Measurements from ENCODE around the gene MAP6. TPM values are rescaled to one million over a fixed set of nuclear protein-coding genes. Genes with fewer than 3 reads are reported as not detected.
A peak's percentile ranks its signal among the peaks of the same experiment; 100 is the strongest.

MAP6 gene
- total and polyA plus RNA-seq, 10 of the 15 experiments (the other 5 are each of a cell fraction or from before 2014, with no cell fraction given), result 0.06 to 0.19 (median 0.11) TPM; not detected in 5

DNA sequence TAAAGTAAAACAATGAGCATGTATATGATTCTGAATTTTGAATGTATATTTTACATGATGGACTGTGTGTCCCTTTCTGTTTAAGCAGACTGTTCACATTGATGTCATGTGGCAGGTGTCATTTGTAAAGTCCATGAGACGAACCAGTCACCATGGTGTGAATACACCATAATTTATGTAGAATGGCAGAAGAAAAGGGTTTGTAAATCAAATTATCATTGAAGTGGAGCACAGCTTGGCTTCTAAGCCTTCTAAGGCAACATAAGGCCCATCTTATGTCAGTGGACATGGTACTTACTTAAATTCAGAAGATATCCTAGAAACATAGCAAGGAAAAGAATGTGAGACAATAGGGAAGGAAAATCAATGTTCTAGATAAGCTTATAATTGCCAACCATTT lies 4.4 kb downstream of the MAP6 start:
- no TSS peak for BruUV-seq (replicated peaks)
- no peak for FAIRE-seq
- H3K79me2 ChIP-seq (ENCODE audit: control insufficient read depth, insufficient read depth, low read length), result no peaks in the 10 kb centered on the region
- intact Hi-C loops (cut with micrococcal nuclease; ENCODE audit: unreplicated experiment), result no loop called here
- WGBS (ENCODE audit: insufficient coverage, insufficient replicate concordance, low lambda C conversion rate, missing lambda C conversion rate), result 36% methylated on average over 1 of the region's 1 CpG
- ChIA-PET CTCF (interaction anchor here (0.7 to 1.4 kb wide), 2 partner anchors 8 to 9 kb away, joined by 4 read pairs; no protein-coding TSS in a partner anchor), POLR2A (no interaction called here), RAD21 (ENCODE audit: unreplicated experiment) (no interaction called here), SMC1A (ENCODE audit: uncharacterized antibody, unreplicated experiment) (interaction anchor here (0.7 kb wide), 1 partner anchor 36 kb away, joined by 3 read pairs; no protein-coding TSS in a partner anchor)
- no peak for ATAC-seq
- no peak overlapping the region for H3K27ac ChIP-seq (ENCODE audit: control insufficient read depth, insufficient read depth)
- no peaks in the 10 kb centered on the region for H4K20me1 ChIP-seq (ENCODE audit: control insufficient read depth, insufficient read depth)
- H3K9me3 ChIP-seq (replicated peaks; ENCODE audit: control insufficient read depth, insufficient read depth, low read length), result no peaks in the 10 kb centered on the region; the same call in 2 of the 3 replicates
- in situ Hi-C loops (cut with MboI), result no loop called here
- H2AFZ ChIP-seq (ENCODE audit: control insufficient read depth, low read depth, low read length), result no peak overlapping the region
- DNase-seq (ENCODE audit: low read depth, low spot score), result no peak
- H3K36me3 ChIP-seq (ENCODE audit: control insufficient read depth in 2 of 2, insufficient read depth in 2 of 2, low read length in 1 of 2), result no peaks in the 10 kb centered on the region
- H3K27me3 ChIP-seq (replicated peaks in 1 of 2; ENCODE audit: control insufficient read depth in 2 of 2, insufficient read depth in 2 of 2, low read length in 1 of 2), result peaks cover 13 to 31% of the 10 kb centered on the region in 2 experiments
- H3K4me2 ChIP-seq (ENCODE audit: control insufficient read depth, insufficient read depth), result no peak overlapping the region
- TF ChIP-seq EZH2 (IDR thresholded peaks at IDR 0.05; ENCODE audit: borderline replicate concordance, control insufficient read depth, low read depth, low read length) (0 out of 2 replicates have a peak, but pooled peaks have one; percentile 41), HDAC2 (IDR thresholded peaks at IDR 0.05) (no peak)
- TF ChIP-seq, protein P1, sequence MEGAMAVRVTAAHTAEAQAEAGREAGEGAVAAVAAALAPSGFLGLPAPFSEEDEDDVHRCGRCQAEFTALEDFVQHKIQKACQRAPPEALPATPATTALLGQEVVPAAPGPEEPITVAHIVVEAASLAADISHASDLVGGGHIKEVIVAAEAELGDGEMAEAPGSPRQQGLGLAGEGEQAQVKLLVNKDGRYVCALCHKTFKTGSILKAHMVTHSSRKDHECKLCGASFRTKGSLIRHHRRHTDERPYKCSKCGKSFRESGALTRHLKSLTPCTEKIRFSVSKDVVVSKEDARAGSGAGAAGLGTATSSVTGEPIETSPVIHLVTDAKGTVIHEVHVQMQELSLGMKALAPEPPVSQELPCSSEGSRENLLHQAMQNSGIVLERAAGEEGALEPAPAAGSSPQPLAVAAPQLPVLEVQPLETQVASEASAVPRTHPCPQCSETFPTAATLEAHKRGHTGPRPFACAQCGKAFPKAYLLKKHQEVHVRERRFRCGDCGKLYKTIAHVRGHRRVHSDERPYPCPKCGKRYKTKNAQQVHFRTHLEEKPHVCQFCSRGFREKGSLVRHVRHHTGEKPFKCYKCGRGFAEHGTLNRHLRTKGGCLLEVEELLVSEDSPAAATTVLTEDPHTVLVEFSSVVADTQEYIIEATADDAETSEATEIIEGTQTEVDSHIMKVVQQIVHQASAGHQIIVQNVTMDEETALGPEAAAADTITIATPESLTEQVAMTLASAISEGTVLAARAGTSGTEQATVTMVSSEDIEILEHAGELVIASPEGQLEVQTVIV (IDR thresholded peaks at IDR 0.05; ENCODE audit: borderline replicate concordance, partially characterized antibody), result no peak
- H3K9ac ChIP-seq (ENCODE audit: control insufficient read depth, insufficient read depth, low read length), result no peak overlapping the region
- no peak overlapping the region for H3K4me3 ChIP-seq
- peaks cover 15% of the 10 kb centered on the region; the same call in 1 of the 2 replicates for H3K4me1 ChIP-seq (ENCODE audit: control insufficient read depth, insufficient read depth, low read length)

DNA sequence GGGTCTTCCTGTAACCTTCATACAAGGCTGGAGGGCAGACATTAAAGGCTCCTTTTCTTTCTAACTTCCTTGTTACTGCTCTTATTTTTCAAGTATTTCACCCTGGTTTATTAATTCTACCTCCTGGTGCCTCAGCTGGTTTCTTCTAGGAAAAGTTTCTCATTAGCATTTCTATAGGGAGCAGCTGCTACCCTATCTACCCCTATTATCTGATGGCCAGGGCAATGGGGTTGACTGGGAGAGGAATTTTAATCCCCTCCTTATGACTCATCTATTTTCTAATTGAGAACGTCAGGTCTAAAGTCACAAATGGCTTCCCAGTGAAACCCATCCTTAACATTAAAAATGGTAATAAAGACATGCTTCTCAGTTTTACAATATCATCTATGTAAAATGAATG lies 5.0 kb downstream of the MAP6 start:
- in situ Hi-C loops (cut with MboI), result no loop called here
- FAIRE-seq, result no peak
- DNase-seq (ENCODE audit: low read depth, low spot score), result no peak
- no peak for TF ChIP-seq LARP7 (IDR thresholded peaks at IDR 0.05)
- TF ChIP-seq, protein P2, sequence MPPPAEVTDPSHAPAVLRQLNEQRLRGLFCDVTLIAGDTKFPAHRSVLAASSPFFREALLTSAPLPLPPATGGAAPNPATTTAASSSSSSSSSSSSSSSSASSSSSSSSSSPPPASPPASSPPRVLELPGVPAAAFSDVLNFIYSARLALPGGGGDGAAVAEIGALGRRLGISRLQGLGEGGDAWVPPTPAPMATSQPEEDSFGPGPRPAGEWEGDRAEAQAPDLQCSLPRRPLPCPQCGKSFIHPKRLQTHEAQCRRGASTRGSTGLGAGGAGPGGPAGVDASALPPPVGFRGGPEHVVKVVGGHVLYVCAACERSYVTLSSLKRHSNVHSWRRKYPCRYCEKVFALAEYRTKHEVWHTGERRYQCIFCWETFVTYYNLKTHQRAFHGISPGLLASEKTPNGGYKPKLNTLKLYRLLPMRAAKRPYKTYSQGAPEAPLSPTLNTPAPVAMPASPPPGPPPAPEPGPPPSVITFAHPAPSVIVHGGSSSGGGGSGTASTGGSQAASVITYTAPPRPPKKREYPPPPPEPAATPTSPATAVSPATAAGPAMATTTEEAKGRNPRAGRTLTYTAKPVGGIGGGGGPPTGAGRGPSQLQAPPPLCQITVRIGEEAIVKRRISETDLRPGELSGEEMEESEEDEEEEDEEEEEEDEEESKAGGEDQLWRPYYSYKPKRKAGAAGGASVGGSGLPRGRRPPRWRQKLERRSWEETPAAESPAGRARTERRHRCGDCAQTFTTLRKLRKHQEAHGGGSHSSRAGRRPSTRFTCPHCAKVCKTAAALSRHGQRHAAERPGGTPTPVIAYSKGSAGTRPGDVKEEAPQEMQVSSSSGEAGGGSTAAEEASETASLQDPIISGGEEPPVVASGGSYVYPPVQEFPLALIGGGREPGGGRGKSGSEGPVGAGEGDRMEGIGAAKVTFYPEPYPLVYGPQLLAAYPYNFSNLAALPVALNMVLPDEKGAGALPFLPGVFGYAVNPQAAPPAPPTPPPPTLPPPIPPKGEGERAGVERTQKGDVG (CRISPR knock-in tag; IDR thresholded peaks at IDR 0.05), result no peak
- TF ChIP-seq, protein P3, sequence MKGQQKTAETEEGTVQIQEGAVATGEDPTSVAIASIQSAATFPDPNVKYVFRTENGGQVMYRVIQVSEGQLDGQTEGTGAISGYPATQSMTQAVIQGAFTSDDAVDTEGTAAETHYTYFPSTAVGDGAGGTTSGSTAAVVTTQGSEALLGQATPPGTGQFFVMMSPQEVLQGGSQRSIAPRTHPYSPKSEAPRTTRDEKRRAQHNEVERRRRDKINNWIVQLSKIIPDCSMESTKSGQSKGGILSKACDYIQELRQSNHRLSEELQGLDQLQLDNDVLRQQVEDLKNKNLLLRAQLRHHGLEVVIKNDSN (IDR thresholded peaks at IDR 0.05; ENCODE audit: borderline replicate concordance, extremely low read length, insufficient read depth, low read depth, low read length), result no peak
- TF ChIP-seq, protein P4, sequence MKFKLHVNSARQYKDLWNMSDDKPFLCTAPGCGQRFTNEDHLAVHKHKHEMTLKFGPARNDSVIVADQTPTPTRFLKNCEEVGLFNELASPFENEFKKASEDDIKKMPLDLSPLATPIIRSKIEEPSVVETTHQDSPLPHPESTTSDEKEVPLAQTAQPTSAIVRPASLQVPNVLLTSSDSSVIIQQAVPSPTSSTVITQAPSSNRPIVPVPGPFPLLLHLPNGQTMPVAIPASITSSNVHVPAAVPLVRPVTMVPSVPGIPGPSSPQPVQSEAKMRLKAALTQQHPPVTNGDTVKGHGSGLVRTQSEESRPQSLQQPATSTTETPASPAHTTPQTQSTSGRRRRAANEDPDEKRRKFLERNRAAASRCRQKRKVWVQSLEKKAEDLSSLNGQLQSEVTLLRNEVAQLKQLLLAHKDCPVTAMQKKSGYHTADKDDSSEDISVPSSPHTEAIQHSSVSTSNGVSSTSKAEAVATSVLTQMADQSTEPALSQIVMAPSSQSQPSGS (IDR thresholded peaks at IDR 0.05; ENCODE audit: low read length), result no peak

More for the DNA sequence above, 5.0 kb downstream of the MAP6 start:
- peaks cover 12% of the 10 kb centered on the region; the same call in 1 of the 2 replicates for H3K4me1 ChIP-seq (ENCODE audit: control insufficient read depth, insufficient read depth, low read length)
- 0% methylated on average over 1 of the region's 1 CpG for WGBS (ENCODE audit: insufficient coverage, insufficient replicate concordance, low lambda C conversion rate, missing lambda C conversion rate)
- intact Hi-C loops (cut with micrococcal nuclease; ENCODE audit: unreplicated experiment), result no loop called here
- H3K27ac ChIP-seq (ENCODE audit: control insufficient read depth, insufficient read depth), result no peak overlapping the region
- peaks cover 9 to 25% of the 10 kb centered on the region in 2 experiments for H3K27me3 ChIP-seq (replicated peaks in 1 of 2; ENCODE audit: control insufficient read depth in 2 of 2, insufficient read depth in 2 of 2, low read length in 1 of 2)
- H4K20me1 ChIP-seq (ENCODE audit: control insufficient read depth, insufficient read depth), result no peaks in the 10 kb centered on the region
- no peaks in the 10 kb centered on the region for H3K36me3 ChIP-seq (ENCODE audit: control insufficient read depth in 2 of 2, insufficient read depth in 2 of 2, low read length in 1 of 2)
- no peaks in the 10 kb centered on the region for H3K79me2 ChIP-seq (ENCODE audit: control insufficient read depth, insufficient read depth, low read length)
- no peak overlapping the region for H3K4me2 ChIP-seq (ENCODE audit: control insufficient read depth, insufficient read depth)
- no peaks in the 10 kb centered on the region; the same call in 2 of the 3 replicates for H3K9me3 ChIP-seq (replicated peaks; ENCODE audit: control insufficient read depth, insufficient read depth, low read length)
- H3K4me3 ChIP-seq, result no peak overlapping the region
- no peak overlapping the region for H2AFZ ChIP-seq (ENCODE audit: control insufficient read depth, low read depth, low read length)
- no peak for ATAC-seq
- ChIA-PET SMC1A (ENCODE audit: uncharacterized antibody, unreplicated experiment) (interaction anchor here (0.7 kb wide), 1 partner anchor 36 kb away, joined by 3 read pairs; no protein-coding TSS in a partner anchor), CTCF (interaction anchor here (1.3 kb wide), 1 partner anchor 42 kb away, joined by 4 read pairs; no protein-coding TSS in a partner anchor), POLR2A (no interaction called here), RAD21 (ENCODE audit: unreplicated experiment) (no interaction called here)
- no peak overlapping the region for H3K9ac ChIP-seq (ENCODE audit: control insufficient read depth, insufficient read depth, low read length)
- no TSS peak for BruUV-seq (replicated peaks)

All from GM12878 (cell line).